Neuronal stem cell (in vitro differentiated cells): Measurements from ENCODE around the gene CXADR.

Experiments used
- DNase-seq: peaks from one replicate; pipeline ENCODE4 v3.0.0-alpha.2; 2013; ENCODE audit warnings: low spot score
- H2AFZ ChIP-seq: one replicate; pipeline ENCODE4 v1.6.1; 2013; ENCODE audit warnings: mild to moderate bottlenecking, low read length, inconsistent platforms
- H2AK5ac ChIP-seq: 2 replicates; pipeline ENCODE4 v1.6.1; 2013; ENCODE audit warnings: low read depth, mild to moderate bottlenecking, inconsistent platforms, low read length, moderate library complexity, mixed read lengths
- H2BK120ac ChIP-seq: 2 replicates; pipeline ENCODE4 v1.6.1; 2013; ENCODE audit warnings: low read depth, mild to moderate bottlenecking, inconsistent platforms, low read length, moderate library complexity, mixed read lengths
- H2BK12ac ChIP-seq: one replicate; pipeline ENCODE4 v1.6.1; 2013; ENCODE audit warnings: low read length, inconsistent platforms
- H2BK15ac ChIP-seq: 2 replicates; pipeline ENCODE4 v1.6.1; 2013; ENCODE audit warnings: mild to moderate bottlenecking, low read length, inconsistent platforms, mixed read lengths
- H2BK5ac ChIP-seq: one replicate; pipeline ENCODE4 v1.6.1; 2013; ENCODE audit warnings: inconsistent platforms, mild to moderate bottlenecking, low read length, moderate library complexity
- H3K14ac ChIP-seq: one replicate; pipeline ENCODE4 v1.6.1; 2013; ENCODE audit warnings: low read length, inconsistent platforms
- H3K18ac ChIP-seq: 2 replicates; pipeline ENCODE4 v1.6.1; 2013; ENCODE audit warnings: low read length, inconsistent platforms
- H3K23ac ChIP-seq: 2 replicates; pipeline ENCODE4 v1.6.1; 2013; ENCODE audit warnings: low read depth, mild to moderate bottlenecking, mixed read lengths, low read length, inconsistent platforms; ENCODE audit not compliant: poor library complexity
- H3K27ac ChIP-seq: replicated peaks from 3 replicates; pipeline ENCODE4 v1.5.1; 2013; ENCODE audit warnings: low read length, inconsistent platforms
- H3K27me3 ChIP-seq, 3 experiments: 2 replicates each; pipeline ENCODE4 v1.6.1; 2013; ENCODE audit warnings: low read length in 3 of 3, mild to moderate bottlenecking in 2 of 3, inconsistent platforms in 1 of 3, low read depth in 1 of 3, mixed read lengths in 1 of 3, moderate library complexity in 1 of 3; ENCODE audit not compliant: control insufficient read depth in 3 of 3, insufficient read depth in 3 of 3
- H3K36me3 ChIP-seq, 2 donors: replicated peaks in 1 of 2; 2 replicates each; pipeline ENCODE4 v1.6.1; 2013; ENCODE audit warnings: low read length in 2 of 2; ENCODE audit not compliant: control insufficient read depth in 2 of 2, insufficient read depth in 2 of 2
- H3K4ac ChIP-seq: 2 replicates; pipeline ENCODE4 v1.6.1; 2013; ENCODE audit warnings: inconsistent platforms, mild to moderate bottlenecking, low read length, moderate library complexity
- H3K4me1 ChIP-seq, 2 donors: 1 replicate in 1 of 2; 2 replicates in 1 of 2; pipeline ENCODE4 v1.6.1; 2013; ENCODE audit warnings: low read length in 2 of 2, low read depth in 1 of 2; ENCODE audit not compliant: control insufficient read depth in 2 of 2, insufficient read depth in 1 of 2
- H3K4me2 ChIP-seq: one replicate; pipeline ENCODE4 v1.6.1; 2013; ENCODE audit warnings: mild to moderate bottlenecking, low read length, inconsistent platforms; ENCODE audit not compliant: insufficient read depth, poor library complexity, severe bottlenecking
- H3K4me3 ChIP-seq, 2 donors: 2 replicates each; pipeline ENCODE4 v1.5.1; 2013; ENCODE audit warnings: low read length in 2 of 2, mild to moderate bottlenecking in 2 of 2, inconsistent platforms in 1 of 2, moderate library complexity in 1 of 2
- H3K79me1 ChIP-seq: one replicate; pipeline ENCODE4 v1.6.1; 2013; ENCODE audit warnings: low read depth, mild to moderate bottlenecking, inconsistent platforms, low read length, moderate library complexity
- H3K9ac ChIP-seq: one replicate; pipeline ENCODE4 v1.6.1; 2013; ENCODE audit warnings: mild to moderate bottlenecking, low read depth, low read length, inconsistent platforms; ENCODE audit not compliant: poor library complexity
- H3K9me3 ChIP-seq, 2 donors: replicated peaks in 1 of 2; 2 replicates each; pipeline versions ENCODE3 to v1.6.1; 2013; ENCODE audit warnings: low read length in 2 of 2, mild to moderate bottlenecking in 2 of 2, inconsistent platforms in 1 of 2, low read depth in 1 of 2, mixed read lengths in 1 of 2, moderate library complexity in 1 of 2; ENCODE audit not compliant: control insufficient read depth in 2 of 2, insufficient read depth in 1 of 2
- H4K8ac ChIP-seq: one replicate; pipeline ENCODE4 v1.6.1; 2013; ENCODE audit warnings: low read depth, mild to moderate bottlenecking, inconsistent platforms, low read length, moderate library complexity
- H4K91ac ChIP-seq: one replicate; pipeline ENCODE4 v1.6.1; 2013; ENCODE audit warnings: low read length, low read depth, mild to moderate bottlenecking, inconsistent platforms; ENCODE audit not compliant: poor library complexity
- WGBS, 2 donors: extraction: QIAGEN DNeasy Blood & Tissue Kit; methylation state at CpG; one replicate each; pipeline ENCODE4 v1.1.7; 2013; ENCODE audit warnings: missing lambda C conversion rate in 2 of 2, mixed read lengths in 1 of 2; ENCODE audit not compliant: insufficient read length in 2 of 2, insufficient replicate concordance in 1 of 2; ENCODE audit errors: extremely low coverage in 2 of 2; 5-methylcytosine and 5-hydroxymethylcytosine counted together

The CXADR gene

DNA sequence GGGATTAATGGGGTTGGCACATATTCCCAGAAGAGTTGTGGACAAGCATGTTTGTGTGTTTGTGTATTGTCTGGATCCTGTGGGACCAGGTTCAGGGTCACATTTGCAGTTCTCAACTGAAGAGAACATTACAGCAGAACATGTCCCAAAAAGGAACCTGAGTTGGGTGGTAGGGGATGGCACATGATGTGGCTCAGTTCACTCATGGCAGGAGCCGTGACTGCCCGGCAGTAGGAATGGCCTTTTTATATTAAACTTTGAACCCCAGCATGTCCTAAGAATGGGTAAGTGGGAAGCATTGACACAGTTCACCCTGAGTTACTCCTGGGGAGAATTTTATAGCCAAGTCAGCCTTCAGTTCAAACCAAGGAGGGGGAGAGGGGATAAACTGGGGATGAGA lies 41.3 kb downstream of the CXADR start:
- Histone ChIP-seq H3K4ac (no peak overlapping the region), H3K79me1 (peaks cover 3% of the 10 kb centered on the region), H3K18ac (no peak overlapping the region), H2AK5ac (no peak overlapping the region), H2BK12ac (no peak overlapping the region), H3K4me3 (no peak overlapping the region), H3K4me1 (no peaks in the 10 kb centered on the region), H3K36me3 (peaks cover 9 to 89% of the 10 kb centered on the region in 2 donors), H3K9ac (no peak overlapping the region), H4K8ac (no peak overlapping the region), H3K27ac (no peak overlapping the region), H3K23ac (no peak overlapping the region), H2BK5ac (no peak overlapping the region), H3K14ac (no peak overlapping the region), H2BK120ac (no peak overlapping the region), H3K27me3 (no peaks in the 10 kb centered on the region), H4K91ac (no peak overlapping the region), H3K9me3 (no peaks in the 10 kb centered on the region), H2AFZ (no peak overlapping the region), H2BK15ac (no peak overlapping the region), H3K4me2 (no peak overlapping the region)
- no peak for DNase-seq
- no CpG with 5 or more reads among the region's 2 CpGs for WGBS, 2 donors

DNA sequence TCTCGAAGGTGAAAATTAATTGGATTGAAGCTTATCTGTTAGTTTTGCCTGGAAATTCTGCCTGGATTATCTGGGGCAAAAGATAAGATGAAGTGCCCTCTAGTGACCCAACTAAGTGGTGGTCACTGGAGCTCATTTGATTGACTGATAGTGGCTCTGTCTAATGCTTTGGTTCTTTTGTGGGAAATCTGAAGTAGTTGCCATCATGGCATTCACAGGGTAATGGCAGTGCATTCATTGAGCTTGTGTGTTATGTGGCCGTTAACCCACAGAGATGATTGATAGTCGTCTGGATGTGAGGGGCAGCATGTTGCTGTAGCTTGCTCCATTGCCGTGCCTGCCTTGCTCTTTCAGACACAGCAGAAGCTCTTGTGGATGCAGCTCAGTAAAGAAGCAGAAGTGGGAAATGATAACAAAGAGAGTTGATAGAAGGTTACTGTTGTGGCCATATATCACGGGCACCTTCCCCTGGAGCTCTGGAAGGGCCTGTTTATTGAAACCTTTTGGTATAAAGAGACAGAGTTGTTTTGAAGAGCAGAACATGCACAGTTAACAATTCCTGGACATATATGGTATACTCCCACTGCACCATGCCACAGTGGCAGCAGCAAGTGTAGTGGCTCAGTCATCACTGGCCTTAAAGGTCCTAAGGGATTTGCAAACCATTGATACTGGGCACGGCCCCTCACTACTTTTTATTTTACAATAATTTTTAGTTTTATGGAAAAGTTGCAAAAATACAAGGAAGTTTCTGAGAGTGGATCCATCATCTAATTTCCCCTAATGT lies 42.0 kb downstream of the CXADR start:
- H2BK15ac ChIP-seq: no peak overlapping the region
- H3K9me3 ChIP-seq: no peaks in the 10 kb centered on the region
- no peak overlapping the region for H3K4me3 ChIP-seq
- peaks cover 6 to 89% of the 10 kb centered on the region in 2 donors for H3K36me3 ChIP-seq
- DNase-seq: peak; percentile 14
- no peak overlapping the region for H2BK12ac ChIP-seq
- H3K4me1 ChIP-seq: no peaks in the 10 kb centered on the region
- H3K23ac ChIP-seq: no peak overlapping the region
- no peak overlapping the region for H3K14ac ChIP-seq
- H4K91ac ChIP-seq: no peak overlapping the region
- H3K4me2 ChIP-seq: no peak overlapping the region
- no peak overlapping the region for H4K8ac ChIP-seq
- WGBS, 2 donors: no CpG with 5 or more reads among the region's 6 CpGs
- H3K18ac ChIP-seq: no peak overlapping the region
- H2AFZ ChIP-seq: no peak overlapping the region
- no peak overlapping the region for H2BK5ac ChIP-seq
- H2AK5ac ChIP-seq: no peak overlapping the region
- H2BK120ac ChIP-seq: no peak overlapping the region
- no peak overlapping the region for H3K4ac ChIP-seq
- no peak overlapping the region for H3K27ac ChIP-seq
- peaks cover 3% of the 10 kb centered on the region for H3K79me1 ChIP-seq
- H3K9ac ChIP-seq: peak overlapping the region; percentile 61
- H3K27me3 ChIP-seq: no peaks in the 10 kb centered on the region

DNA sequence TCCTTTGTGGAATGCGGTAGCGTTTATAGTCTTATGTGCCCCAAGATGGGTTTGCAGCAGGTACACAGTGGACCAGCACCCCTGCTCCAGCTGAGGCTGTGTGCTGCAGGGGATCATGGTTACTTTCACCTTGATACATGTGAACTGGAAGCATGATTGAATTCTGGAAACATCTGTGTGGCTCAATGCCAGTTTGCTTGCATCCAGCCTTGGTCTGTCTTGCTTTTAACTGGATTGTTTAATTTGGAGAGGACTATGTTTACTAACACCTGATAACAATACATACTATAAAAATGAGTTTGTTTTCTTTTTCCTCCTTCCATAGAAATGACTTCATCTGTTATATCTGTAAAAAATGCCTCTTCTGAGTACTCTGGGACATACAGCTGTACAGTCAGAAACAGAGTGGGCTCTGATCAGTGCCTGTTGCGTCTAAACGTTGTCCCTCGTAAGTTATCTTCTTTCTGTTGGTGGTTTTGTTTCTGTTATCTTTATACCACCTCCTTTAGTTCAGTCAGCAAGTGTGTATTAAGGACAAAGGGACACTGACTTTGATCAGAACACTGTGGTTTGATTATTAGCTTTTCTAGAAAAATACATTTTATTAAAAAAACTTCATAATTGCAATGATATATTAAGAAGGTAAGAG lies 47.7 kb downstream of the CXADR start:
- no peak overlapping the region for H2BK12ac ChIP-seq
- H2BK5ac ChIP-seq: no peak overlapping the region
- H2BK15ac ChIP-seq: no peak overlapping the region
- H3K23ac ChIP-seq: no peak overlapping the region
- H4K91ac ChIP-seq: no peak overlapping the region
- H3K27me3 ChIP-seq: no peaks in the 10 kb centered on the region
- no peak overlapping the region for H3K9ac ChIP-seq
- DNase-seq: no peak
- H3K14ac ChIP-seq: no peak overlapping the region
- no peaks in the 10 kb centered on the region for H3K79me1 ChIP-seq
- H3K4me2 ChIP-seq: no peak overlapping the region
- H3K9me3 ChIP-seq: no peaks in the 10 kb centered on the region
- H2BK120ac ChIP-seq: no peak overlapping the region
- H4K8ac ChIP-seq: no peak overlapping the region
- H2AFZ ChIP-seq: no peak overlapping the region
- WGBS, 2 donors: no CpG with 5 or more reads among the region's 5 CpGs
- peaks cover 9 to 93% of the 10 kb centered on the region in 2 donors for H3K36me3 ChIP-seq
- no peak overlapping the region for H3K4me3 ChIP-seq
- no peak overlapping the region for H3K4ac ChIP-seq
- H3K4me1 ChIP-seq: no peaks in the 10 kb centered on the region
- H2AK5ac ChIP-seq: no peak overlapping the region
- H3K18ac ChIP-seq: no peak overlapping the region
- H3K27ac ChIP-seq: no peak overlapping the region

DNA sequence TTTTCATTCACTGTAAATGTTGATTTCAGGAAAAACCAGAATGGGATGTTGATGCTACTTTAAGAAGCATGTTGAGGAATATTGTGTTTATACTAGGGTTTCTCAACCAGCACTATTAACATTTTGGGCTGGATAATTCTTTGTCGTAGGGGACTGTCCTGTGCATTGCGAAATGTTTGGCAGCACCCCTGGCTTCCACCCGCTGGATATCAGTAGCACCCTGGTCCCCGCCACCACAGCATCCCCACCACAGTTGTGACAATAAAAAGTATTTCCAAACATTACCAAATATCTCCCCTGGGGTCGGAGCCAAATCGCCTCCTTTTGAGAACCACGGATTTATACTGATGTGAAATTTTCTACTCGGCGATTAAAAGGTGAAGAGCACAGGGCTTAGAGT lies 57.9 kb downstream of the CXADR start:
- Histone ChIP-seq H3K27me3 (no peaks in the 10 kb centered on the region), H3K4me3 (no peak overlapping the region), H3K4me2 (no peak overlapping the region), H2AK5ac (no peak overlapping the region), H3K4ac (no peak overlapping the region), H2BK15ac (no peak overlapping the region), H2BK5ac (no peak overlapping the region), H2BK12ac (no peak overlapping the region), H3K4me1 (no peaks in the 10 kb centered on the region), H3K9ac (no peak overlapping the region), H2BK120ac (no peak overlapping the region), H3K18ac (no peak overlapping the region), H4K91ac (no peak overlapping the region), H3K27ac (no peak overlapping the region), H4K8ac (no peak overlapping the region), H2AFZ (no peak overlapping the region), H3K23ac (no peak overlapping the region), H3K14ac (no peak overlapping the region), H3K79me1 (no peaks in the 10 kb centered on the region), H3K9me3 (no peaks in the 10 kb centered on the region), H3K36me3 (peaks cover 0 to 13% of the 10 kb centered on the region in 2 donors)
- whole genome bisulfite sequencing, 2 donors: no CpG with 5 or more reads among the region's 9 CpGs
- DNase-seq: no peak
